GM23248 (cell line): ENCODE results near the gene SEBOX.

Experiments used
- EZH2 ChIP-seq: fragments of 200-600 bp; sonication (generic); IDR thresholded peaks from 2 replicates; pipeline ENCODE4 v1.6.1; 2018; ENCODE audit warnings: antibody characterized with exemption, mild to moderate bottlenecking; ENCODE audit not compliant: insufficient read depth, poor library complexity, severe bottlenecking
- EZH2phosphoT487 ChIP-seq: fragments of 200-600 bp; sonication (generic); IDR thresholded peaks from 2 replicates; pipeline ENCODE4 v1.6.1; 2018; ENCODE audit warnings: antibody characterized with exemption, moderate library complexity, mild to moderate bottlenecking, low read depth; ENCODE audit not compliant: insufficient read depth

- TF ChIP-seq EZH2, result no peak
- TF ChIP-seq EZH2phosphoT487, result no peak
These were observed 28.8 kb downstream of the SEBOX start for GRCh38 chr17:28335959-28336871.
